Tibial artery (tissue), 4 donors: Measurements from ENCODE around the gene ADGRD2.

ENCODE experiments used
- DNase-seq, 2 donors: peaks; one replicate each; pipeline ENCODE4 v3.0.0-alpha.2; 2019
- H3K27ac ChIP-seq, 2 donors: fragments of 200-600 bp; sonication (generic) in 1 of 2; 1 replicate in 1 of 2; 2 replicates in 1 of 2; pipeline ENCODE4 v1.5.1; 2018 to 2019; ENCODE audit warnings: mild to moderate bottlenecking in 1 of 2
- H3K27me3 ChIP-seq, 2 donors: fragments of 200-600 bp; sonication (generic) in 1 of 2; one replicate each; pipeline versions ENCODE4 v1.5.1 to v1.6.0; 2016 to 2019
- H3K36me3 ChIP-seq, 3 donors: fragments of 200-600 bp; sonication (generic) in 2 of 3; one replicate each; pipeline ENCODE4 v1.5.1; 2016 to 2019; ENCODE audit warnings: mild to moderate bottlenecking in 2 of 3
- H3K4me1 ChIP-seq, 4 donors: fragments of 200-600 bp; sonication (generic) in 2 of 4; 1 replicate in 3 of 4; 2 replicates in 1 of 4; pipeline ENCODE4 v1.5.1; 2016 to 2019
- H3K4me3 ChIP-seq, 2 donors: fragments of 200-600 bp; sonication (generic) in 1 of 2; 1 replicate in 1 of 2; 2 replicates in 1 of 2; pipeline ENCODE4 v1.5.1; 2018 to 2019; ENCODE audit warnings: mild to moderate bottlenecking in 2 of 2
- H3K9me3 ChIP-seq, 3 donors: fragments of 200-600 bp; sonication (generic) in 1 of 3; one replicate each; pipeline ENCODE4 v1.5.1; 2016 to 2019
- intact Hi-C: fragments of 100-400 bp; cut with DNase I; formaldehyde crosslinking; loops from one replicate; pipeline ENCODE4 v1.15.0; 2023; ENCODE audit warnings: low total_unique reads
- TF ChIP-seq, protein P1 (sequence below), 2 experiments: fragments of 200-600 bp in 1 of 2; fragments of 450-650 bp in 1 of 2; IDR thresholded peaks; one replicate each; pipeline ENCODE4 v1.5.1; 2017 to 2019; ENCODE audit warnings: antibody characterized with exemption in 2 of 2, mild to moderate bottlenecking in 1 of 2, moderate library complexity in 1 of 2

The ADGRD2 gene

GRCh38 chr9:124499216-124499615 is 49.0 kb downstream of the ADGRD2 start:
- intact Hi-C loops: no loop called here
- H3K36me3 ChIP-seq: no peaks in the 10 kb centered on the region
- H3K27ac ChIP-seq: no peak overlapping the region
- no peak overlapping the region for H3K4me3 ChIP-seq
- TF ChIP-seq, protein P1, sequence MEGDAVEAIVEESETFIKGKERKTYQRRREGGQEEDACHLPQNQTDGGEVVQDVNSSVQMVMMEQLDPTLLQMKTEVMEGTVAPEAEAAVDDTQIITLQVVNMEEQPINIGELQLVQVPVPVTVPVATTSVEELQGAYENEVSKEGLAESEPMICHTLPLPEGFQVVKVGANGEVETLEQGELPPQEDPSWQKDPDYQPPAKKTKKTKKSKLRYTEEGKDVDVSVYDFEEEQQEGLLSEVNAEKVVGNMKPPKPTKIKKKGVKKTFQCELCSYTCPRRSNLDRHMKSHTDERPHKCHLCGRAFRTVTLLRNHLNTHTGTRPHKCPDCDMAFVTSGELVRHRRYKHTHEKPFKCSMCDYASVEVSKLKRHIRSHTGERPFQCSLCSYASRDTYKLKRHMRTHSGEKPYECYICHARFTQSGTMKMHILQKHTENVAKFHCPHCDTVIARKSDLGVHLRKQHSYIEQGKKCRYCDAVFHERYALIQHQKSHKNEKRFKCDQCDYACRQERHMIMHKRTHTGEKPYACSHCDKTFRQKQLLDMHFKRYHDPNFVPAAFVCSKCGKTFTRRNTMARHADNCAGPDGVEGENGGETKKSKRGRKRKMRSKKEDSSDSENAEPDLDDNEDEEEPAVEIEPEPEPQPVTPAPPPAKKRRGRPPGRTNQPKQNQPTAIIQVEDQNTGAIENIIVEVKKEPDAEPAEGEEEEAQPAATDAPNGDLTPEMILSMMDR (IDR thresholded peaks at IDR 0.05): no peak
- H3K27me3 ChIP-seq: peaks cover 2 to 89% of the 10 kb centered on the region in 2 donors
- H3K4me1 ChIP-seq: peaks cover 0 to 14% (median 12%) of the 10 kb centered on the region in 4 donors
- no peaks in the 10 kb centered on the region for H3K9me3 ChIP-seq
- DNase-seq: no peak

GRCh38 chr9:124500028-124500795 is 50.0 kb downstream of the ADGRD2 start:
- peaks cover 4 to 89% of the 10 kb centered on the region in 2 donors for H3K27me3 ChIP-seq

DNA sequence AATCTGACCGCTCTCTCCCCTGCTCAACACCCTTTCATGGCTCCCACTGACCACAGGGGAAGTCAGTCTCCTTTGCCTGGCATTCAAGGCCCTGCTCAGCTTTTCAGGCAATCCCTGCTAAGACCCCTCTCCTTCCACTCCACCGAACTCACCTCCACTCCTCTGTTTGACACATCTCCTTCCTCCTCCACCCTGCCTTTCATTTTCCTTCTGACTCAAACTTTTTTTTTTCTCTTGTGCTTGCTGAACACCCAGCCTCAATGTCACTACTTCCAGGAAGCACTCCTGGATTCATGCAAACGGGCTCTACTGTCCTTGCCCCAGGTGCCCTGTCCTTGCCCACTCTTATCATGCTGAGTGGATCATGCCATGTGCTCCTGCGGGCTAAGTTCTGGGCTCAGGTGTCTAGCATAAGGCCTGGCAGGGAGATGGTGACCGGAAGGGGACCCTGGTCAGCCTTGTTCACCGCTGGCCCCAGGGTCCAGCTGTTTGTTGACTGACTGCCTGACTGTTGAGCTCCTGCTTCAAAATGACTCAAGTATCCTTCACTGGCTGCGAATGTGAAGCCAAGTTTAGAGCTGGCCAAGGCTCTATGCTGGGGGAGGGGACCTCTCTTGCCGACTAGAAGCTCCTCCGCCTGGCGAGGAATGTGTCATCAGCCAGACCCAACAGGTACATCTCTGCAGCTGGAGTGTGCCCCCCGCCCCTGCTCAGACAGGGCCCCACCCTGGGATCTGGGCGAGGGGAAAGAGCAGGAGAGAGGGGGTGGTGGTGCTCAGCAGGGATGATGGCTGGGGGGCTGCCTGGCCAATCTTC is 50.8 kb downstream of the ADGRD2 start:
- intact Hi-C loops: no loop called here

More at GRCh38 chr9:124500028-124500795, 50.0 kb downstream of the ADGRD2 start:
- Histone ChIP-seq H3K4me3 (no peak overlapping the region), H3K9me3 (no peaks in the 10 kb centered on the region), H3K36me3 (no peaks in the 10 kb centered on the region), H3K4me1 (peaks cover 0 to 22% (median 19%) of the 10 kb centered on the region in 4 donors), H3K27ac (no peak overlapping the region)
- no peak for DNase-seq
- TF ChIP-seq, protein P1 (IDR thresholded peaks at IDR 0.05): no peak
- intact Hi-C loops: no loop called here

GRCh38 chr9:124501771-124502320 is 51.6 kb downstream of the ADGRD2 start:
- H3K27me3 ChIP-seq: peaks cover 4 to 94% of the 10 kb centered on the region in 2 donors
- no peaks in the 10 kb centered on the region for H3K9me3 ChIP-seq
- no peak overlapping the region for H3K27ac ChIP-seq
- H3K4me3 ChIP-seq: no peak overlapping the region
- H3K36me3 ChIP-seq: no peaks in the 10 kb centered on the region
- no peak for DNase-seq
- intact Hi-C loops: no loop called here
- peaks cover 0 to 24% (median 20%) of the 10 kb centered on the region in 4 donors for H3K4me1 ChIP-seq
- TF ChIP-seq, protein P1 (IDR thresholded peaks at IDR 0.05): no peak

More for the DNA sequence above, 50.8 kb downstream of the ADGRD2 start:
- Histone ChIP-seq H3K4me1 (peaks cover 0 to 24% (median 20%) of the 10 kb centered on the region in 4 donors), H3K4me3 (no peak overlapping the region), H3K36me3 (no peaks in the 10 kb centered on the region), H3K27me3 (peaks cover 4 to 90% of the 10 kb centered on the region in 2 donors), H3K9me3 (no peaks in the 10 kb centered on the region), H3K27ac (no peak overlapping the region)
- TF ChIP-seq, protein P1 (IDR thresholded peaks at IDR 0.05): no peak
- no peak for DNase-seq
